B cell (primary cell): ENCODE data around the gene RRBP1. TPM values are rescaled to one million over a fixed set of nuclear protein-coding genes. Genes with fewer than 3 reads are reported as not detected.
A peak's percentile ranks its signal among the peaks of the same experiment; 100 is the strongest.

Source experiments
- ATAC-seq: fragments of 200-7000 bp; cut with Tn5 transposase; one replicate; pipeline ENCODE4 v1.10.0; 2021; ENCODE audit warnings: low read depth, mild to moderate bottlenecking, moderate number of reproducible peaks, moderate library complexity
- CTCF ChIA-PET: fragments of 350-600 bp; sonication (Branson Sonifier 250); formaldehyde crosslinking; loops from one replicate; lab custom pipeline; 2021; ENCODE audit warnings: antibody characterized with exemption, inconsistent platforms; lab: Charles Lee
- POLR2A ChIA-PET: fragments of 350-600 bp; sonication (Branson Sonifier 250); formaldehyde crosslinking; loops from one replicate; lab custom pipeline; 2021; ENCODE audit warnings: antibody characterized with exemption; lab: Charles Lee
- DNase-seq: peaks from one replicate; pipeline ENCODE4 v3.0.0; 2013
- H2AFZ ChIP-seq: 2 replicates; pipeline ENCODE4 v1.6.1; 2012; ENCODE audit warnings: mild to moderate bottlenecking, low read depth, low read length; ENCODE audit not compliant: insufficient read depth, poor library complexity, severe bottlenecking
- H3K27ac ChIP-seq, 2 donors: 1 replicate in 1 of 2; 2 replicates in 1 of 2; pipeline ENCODE4 v1.5.1; 2012 to 2013; ENCODE audit warnings: low read length in 2 of 2, mild to moderate bottlenecking in 2 of 2, moderate library complexity in 1 of 2
- H3K27me3 ChIP-seq, 4 experiments: fragments of 200-600 bp in 1 of 4; sonication (generic) in 1 of 4; replicated peaks in 1 of 4; 1 replicate in 2 of 4; 2 replicates in 2 of 4; pipeline versions ENCODE4 v1.6.1 to v1.7.0; 2013 to 2016; ENCODE audit warnings: low read length in 3 of 4, mild to moderate bottlenecking in 2 of 4, mixed read lengths in 1 of 4, moderate library complexity in 1 of 4; ENCODE audit not compliant: insufficient read depth in 4 of 4, control insufficient read depth in 3 of 4; ENCODE audit errors: control extremely low read depth in 1 of 4
- H3K36me3 ChIP-seq, 2 experiments: replicated peaks in 1 of 2; 1 replicate in 1 of 2; 2 replicates in 1 of 2; pipeline versions ENCODE4 v1.6.1 to v1.7.1; 2013; ENCODE audit warnings: low read length in 1 of 2; ENCODE audit not compliant: insufficient read depth in 2 of 2, control insufficient read depth in 1 of 2; ENCODE audit errors: control extremely low read depth in 1 of 2, extremely low read depth in 1 of 2
- H3K4me1 ChIP-seq, 2 donors: fragments of 200-600 bp in 1 of 2; sonication (generic) in 1 of 2; 1 replicate in 1 of 2; 2 replicates in 1 of 2; pipeline versions ENCODE4 v1.5.1 to v1.6.1; 2013 to 2017; ENCODE audit warnings: low read length in 2 of 2; ENCODE audit not compliant: control insufficient read depth in 2 of 2, insufficient read depth in 2 of 2
- H3K4me2 ChIP-seq: replicated peaks from 2 replicates; pipeline ENCODE3; 2012; ENCODE audit warnings: mild to moderate bottlenecking, low read depth, low read length; ENCODE audit not compliant: poor library complexity, severe bottlenecking
- H3K4me3 ChIP-seq, 5 experiments: fragments of 200-600 bp in 1 of 5; sonication (generic) in 1 of 5; 1 replicate in 3 of 5; 2 replicates in 2 of 5; pipeline versions ENCODE4 v1.5.1 to v1.7.0; 2011 to 2016; ENCODE audit warnings: low read length in 4 of 5, mild to moderate bottlenecking in 4 of 5, low read depth in 2 of 5, control low read depth in 1 of 5, moderate library complexity in 1 of 5; ENCODE audit not compliant: insufficient read depth in 1 of 5; ENCODE audit errors: control extremely low read depth in 1 of 5, extremely low read depth in 1 of 5
- H3K79me2 ChIP-seq: fragments of 200-600 bp; sonication (generic); one replicate; pipeline ENCODE4 v1.6.0; 2016; ENCODE audit warnings: low read length; ENCODE audit not compliant: control insufficient read depth, insufficient read depth
- H3K9ac ChIP-seq: fragments of 200-600 bp; sonication (generic); 2 replicates; pipeline ENCODE4 v1.6.1; 2017; ENCODE audit warnings: mild to moderate bottlenecking, low read length, moderate library complexity
- H3K9me3 ChIP-seq, 3 donors: one replicate each; pipeline versions ENCODE4 v1.6.1 to v1.7.1; 2013; ENCODE audit warnings: low read length in 2 of 3; ENCODE audit not compliant: control insufficient read depth in 2 of 3, insufficient read depth in 1 of 3; ENCODE audit errors: control extremely low read depth in 1 of 3
- H4K20me1 ChIP-seq: 2 replicates; pipeline ENCODE4 v1.6.0; 2012; ENCODE audit warnings: mild to moderate bottlenecking, low read length; ENCODE audit not compliant: insufficient read depth, control insufficient read depth, poor library complexity, severe bottlenecking
- H3K27ac Mint-ChIP-seq: one replicate; pipeline ENCODE4 v1.8.0; 2021; ENCODE audit warnings: mixed read lengths
- H3K27me3 Mint-ChIP-seq: one replicate; pipeline ENCODE4 v1.8.0; 2021; ENCODE audit warnings: mixed read lengths
- H3K4me1 Mint-ChIP-seq: one replicate; pipeline ENCODE4 v1.8.0; 2021; ENCODE audit warnings: mixed read lengths
- H3K4me3 Mint-ChIP-seq: one replicate; pipeline ENCODE4 v1.8.0; 2021; ENCODE audit warnings: mixed read lengths
- H3K9me3 Mint-ChIP-seq: one replicate; pipeline ENCODE4 v1.8.0; 2022; ENCODE audit warnings: mixed read lengths; ENCODE audit not compliant: insufficient read depth
- CTCF ChIP-seq: fragments of 200-600 bp; IDR thresholded peaks from one replicate; pipeline ENCODE4 v1.8.0; 2022; ENCODE audit warnings: antibody characterized with exemption, mild to moderate bottlenecking
- EZH2 ChIP-seq: IDR thresholded peaks from 2 replicates; pipeline ENCODE4 v1.6.1; 2012; ENCODE audit warnings: borderline replicate concordance, low read depth, mild to moderate bottlenecking, moderate library complexity, low read length; ENCODE audit not compliant: insufficient read depth, poor library complexity, severe bottlenecking
- WGBS: methylation state at CpG from one replicate; pipeline ENCODE4 v1.1.5; 2013; ENCODE audit warnings: missing lambda C conversion rate; ENCODE audit not compliant: insufficient coverage; 5-methylcytosine and 5-hydroxymethylcytosine counted together
- intact Hi-C: fragments of 100-400 bp; cut with micrococcal nuclease; formaldehyde crosslinking; loops from one replicate; pipeline ENCODE4 v1.10.0; 2022
- polyA plus RNA-seq: library from polyadenylated mRNA; depleted of rRNA; stranded (reverse); fragments of >200 nt; gene quantifications from 2 replicates; pipeline ENCODE4 v1.2.3, GENCODE V29; 2012
- total RNA-seq, 2 donors: library from RNA; stranded (reverse); fragments of 120-200 nt in 1 of 2; gene quantifications; 1 replicate in 1 of 2; 2 replicates in 1 of 2; pipeline versions ENCODE4 v1.2.3 to v1.2.4, GENCODE V29; 2013 to 2022

Gene RRBP1
- total and polyA plus RNA-seq, 2 donors (not counting 1 experiment from before 2014, with no cell fraction given): 10.9 to 27.5 TPM

GRCh38 chr20:17710379-17711266 is 28.6 kb upstream of the RRBP1 start:
- DNase-seq: no peak
- Histone ChIP-seq H3K27me3 (no peaks in the 10 kb centered on the region), H3K4me2 (no peak overlapping the region), H3K36me3 (no peaks in the 10 kb centered on the region), H3K9ac (no peak overlapping the region), H4K20me1 (no peaks in the 10 kb centered on the region), H3K4me1 (no peaks in the 10 kb centered on the region), H2AFZ (no peak overlapping the region), H3K9me3 (no peaks in the 10 kb centered on the region), H3K79me2 (no peaks in the 10 kb centered on the region), H3K27ac (no peak overlapping the region), H3K4me3 (no peak overlapping the region)
- Mint-ChIP-seq H3K27ac (no peak overlapping the region), H3K9me3 (no peaks in the 10 kb centered on the region), H3K27me3 (peaks cover 3% of the 10 kb centered on the region), H3K4me3 (no peak overlapping the region), H3K4me1 (no peaks in the 10 kb centered on the region)
- ATAC-seq: peak; percentile 28
- ChIA-PET POLR2A (no interaction called here), CTCF (interaction anchor here (2.1 kb wide), 1 partner anchor 187 kb away, joined by 4 read pairs; no protein-coding TSS in a partner anchor)
- intact Hi-C loops: no loop called here
- no peak for TF ChIP-seq CTCF
- TF ChIP-seq EZH2: no peak
- WGBS: 88% methylated on average over 15 of the region's 21 CpGs
